Measurements from ENCODE around the gene PCYT2. TPM values are rescaled to one million over a fixed set of nuclear protein-coding genes. Genes with fewer than 3 reads are reported as not detected.

The PCYT2 gene
- total and polyA plus RNA-seq, 4 donors = 14.6 to 33.2 (median 25.4) TPM

DNA sequence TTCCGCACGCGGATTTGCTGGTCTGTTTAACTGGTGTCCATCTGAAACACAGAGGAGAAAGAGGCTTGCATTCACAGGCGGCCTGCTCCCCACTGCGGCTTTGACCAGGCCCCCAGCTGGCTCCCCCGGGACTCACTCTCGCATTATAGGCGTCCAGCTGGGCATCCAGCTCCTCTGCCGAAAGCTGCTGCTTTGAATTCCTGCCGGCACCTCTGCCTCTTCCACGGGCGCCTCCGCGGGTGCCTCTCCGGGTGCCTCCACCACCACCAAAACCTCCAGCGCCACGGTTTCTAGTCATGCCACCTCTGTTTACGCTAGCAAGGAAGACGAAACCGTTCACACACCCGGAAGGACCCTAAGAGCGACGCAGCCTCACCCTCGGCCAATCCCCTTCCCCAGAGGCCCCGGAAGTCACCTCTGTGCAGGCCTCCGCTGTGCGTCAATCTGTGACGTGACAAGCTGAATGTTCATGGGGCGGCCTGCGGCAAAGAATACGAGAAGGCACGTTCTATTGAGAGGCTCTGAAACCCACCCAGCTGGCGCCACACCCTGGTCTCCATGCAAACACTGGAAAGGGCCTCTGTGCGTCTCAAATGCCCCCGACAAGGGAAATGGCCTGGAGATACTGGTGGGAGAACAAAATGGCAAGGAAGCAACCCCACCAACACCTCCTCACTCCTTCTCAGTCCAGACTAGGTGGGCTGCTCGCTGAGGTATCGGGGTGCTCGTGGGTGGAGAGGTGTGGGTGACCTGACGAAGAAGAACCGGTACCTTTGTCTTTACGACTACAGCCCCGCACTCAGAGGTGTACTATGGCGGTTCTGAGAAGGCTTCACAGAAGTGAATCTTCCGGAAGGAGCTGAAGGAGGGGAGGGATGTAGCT is 22.9 kb downstream of the PCYT2 start:
- ATAC-seq (ENCODE audit: low FRiP score) = no peak
- 90 to 92% methylated on average over 44 of the region's 44 CpGs for WGBS, 2 donors
- no peak for DNase-seq
- Histone ChIP-seq H3K4me1 (ENCODE audit: control insufficient read depth in 1 of 2, insufficient read depth in 2 of 2, low read length in 2 of 2) (no peaks in the 10 kb centered on the region), H3K9me3 (ENCODE audit: control insufficient read depth, low read length) (no peaks in the 10 kb centered on the region), H3K36me3 (ENCODE audit: control insufficient read depth in 1 of 2, insufficient read depth in 2 of 2, low read length in 1 of 2) (peaks cover 0 to 7% of the 10 kb centered on the region in 2 donors), H3K4me3 (ENCODE audit: low read length in 2 of 2) (no peak overlapping the region), H3K27ac (ENCODE audit: low read depth in 1 of 2, low read length in 2 of 2) (no peak overlapping the region), H3K27me3 (ENCODE audit: control insufficient read depth in 1 of 2, insufficient read depth in 2 of 2, low read length in 1 of 2) (no peaks in the 10 kb centered on the region)
- intact Hi-C loops (cut with DNase I) = no loop called here

DNA sequence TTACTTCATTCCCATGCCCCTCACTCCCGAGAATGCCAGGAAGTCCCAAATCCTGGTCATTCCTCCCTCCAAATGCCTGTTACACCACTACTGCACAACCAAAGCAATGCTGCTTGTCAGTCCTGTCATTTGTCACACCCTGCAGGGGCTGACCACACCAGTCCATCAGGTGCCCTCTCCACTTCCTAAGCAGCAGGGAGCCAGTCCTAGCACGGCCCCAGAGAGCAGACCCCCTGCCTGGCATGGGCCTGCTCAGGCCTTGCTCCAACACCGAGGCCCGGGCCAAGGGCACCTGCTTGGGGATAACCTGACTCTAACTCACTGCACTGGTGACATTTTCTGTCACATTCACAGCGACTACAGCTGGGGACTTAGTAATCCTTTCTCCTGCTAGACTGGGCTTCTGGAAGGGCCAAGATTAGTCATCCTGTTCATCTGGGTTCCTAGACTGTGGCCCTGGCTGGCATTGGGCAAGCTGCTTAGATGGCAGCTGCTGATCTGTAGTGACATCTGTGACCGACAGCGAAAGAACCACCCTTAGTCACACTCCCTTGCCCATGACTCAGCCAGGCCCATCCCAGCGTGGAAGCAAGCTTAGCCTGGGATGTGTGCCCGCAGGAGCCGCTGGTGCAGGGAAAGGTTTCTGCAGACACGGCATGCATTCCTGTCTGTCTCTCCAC is 25.2 kb downstream of the PCYT2 start:
- H3K36me3 ChIP-seq (ENCODE audit: control insufficient read depth in 1 of 2, insufficient read depth in 2 of 2, low read length in 1 of 2) = peaks cover 0 to 7% of the 10 kb centered on the region in 2 donors

GRCh38 chr17:81885454-81885853 is 25.7 kb downstream of the PCYT2 start:
- 82 to 83% methylated on average over 10 of the region's 10 CpGs for WGBS, 2 donors
- Histone ChIP-seq H3K4me3 (ENCODE audit: low read length in 2 of 2) (no peak overlapping the region), H3K27ac (ENCODE audit: low read depth in 1 of 2, low read length in 2 of 2) (no peak overlapping the region), H3K4me1 (ENCODE audit: control insufficient read depth in 1 of 2, insufficient read depth in 2 of 2, low read length in 2 of 2) (no peaks in the 10 kb centered on the region), H3K36me3 (ENCODE audit: control insufficient read depth in 1 of 2, insufficient read depth in 2 of 2, low read length in 1 of 2) (peaks cover 0 to 7% of the 10 kb centered on the region in 2 donors), H3K9me3 (ENCODE audit: control insufficient read depth, low read length) (no peaks in the 10 kb centered on the region), H3K27me3 (ENCODE audit: control insufficient read depth in 1 of 2, insufficient read depth in 2 of 2, low read length in 1 of 2) (no peaks in the 10 kb centered on the region)
- intact Hi-C loops (cut with DNase I) = no loop called here
- DNase-seq = no peak
- ATAC-seq (ENCODE audit: low FRiP score) = no peak

More for the DNA sequence above, 25.2 kb downstream of the PCYT2 start:
- Histone ChIP-seq H3K4me1 (ENCODE audit: control insufficient read depth in 1 of 2, insufficient read depth in 2 of 2, low read length in 2 of 2) (no peaks in the 10 kb centered on the region), H3K9me3 (ENCODE audit: control insufficient read depth, low read length) (no peaks in the 10 kb centered on the region), H3K27me3 (ENCODE audit: control insufficient read depth in 1 of 2, insufficient read depth in 2 of 2, low read length in 1 of 2) (no peaks in the 10 kb centered on the region), H3K4me3 (ENCODE audit: low read length in 2 of 2) (no peak overlapping the region), H3K27ac (ENCODE audit: low read depth in 1 of 2, low read length in 2 of 2) (no peak overlapping the region)
- ATAC-seq (ENCODE audit: low FRiP score) (no peak), DNase-seq (peak in 1 of 2 donors; percentile 48)
- 76 to 84% methylated on average over 11 of the region's 11 CpGs for WGBS, 2 donors
- intact Hi-C loops (cut with DNase I) = no loop called here

GRCh38 chr17:81884968-81885367 is 26.2 kb downstream of the PCYT2 start:
- intact Hi-C loops (cut with DNase I) = no loop called here
- DNase-seq = peak in 1 of 2 donors; percentile 68
- Histone ChIP-seq H3K4me1 (ENCODE audit: control insufficient read depth in 1 of 2, insufficient read depth in 2 of 2, low read length in 2 of 2) (no peaks in the 10 kb centered on the region), H3K36me3 (ENCODE audit: control insufficient read depth in 1 of 2, insufficient read depth in 2 of 2, low read length in 1 of 2) (peaks cover 0 to 7% of the 10 kb centered on the region in 2 donors), H3K27me3 (ENCODE audit: control insufficient read depth in 1 of 2, insufficient read depth in 2 of 2, low read length in 1 of 2) (no peaks in the 10 kb centered on the region), H3K9me3 (ENCODE audit: control insufficient read depth, low read length) (no peaks in the 10 kb centered on the region), H3K4me3 (ENCODE audit: low read length in 2 of 2) (no peak overlapping the region), H3K27ac (ENCODE audit: low read depth in 1 of 2, low read length in 2 of 2) (peak overlapping the region in 1 of 2 donors; percentile 26)
- WGBS, 2 donors = 83% methylated on average over 5 of the region's 5 CpGs
- no peak for ATAC-seq (ENCODE audit: low FRiP score)

GRCh38 chr17:81884520-81884919 is 26.7 kb downstream of the PCYT2 start:
- Histone ChIP-seq H3K4me1 (ENCODE audit: control insufficient read depth in 1 of 2, insufficient read depth in 2 of 2, low read length in 2 of 2) (no peaks in the 10 kb centered on the region), H3K27me3 (ENCODE audit: control insufficient read depth in 1 of 2, insufficient read depth in 2 of 2, low read length in 1 of 2) (no peaks in the 10 kb centered on the region), H3K36me3 (ENCODE audit: control insufficient read depth in 1 of 2, insufficient read depth in 2 of 2, low read length in 1 of 2) (peaks cover 0 to 7% of the 10 kb centered on the region in 2 donors), H3K4me3 (ENCODE audit: low read length in 2 of 2) (no peak overlapping the region), H3K9me3 (ENCODE audit: control insufficient read depth, low read length) (no peaks in the 10 kb centered on the region), H3K27ac (ENCODE audit: low read depth in 1 of 2, low read length in 2 of 2) (no peak overlapping the region)
- DNase-seq (peak in 1 of 2 donors; percentile 77), ATAC-seq (ENCODE audit: low FRiP score) (peak; percentile 47)
- 7 to 10% methylated on average over 11 of the region's 11 CpGs for WGBS, 2 donors
- intact Hi-C loops (cut with DNase I) = no loop called here

- H3K4me3 ChIP-seq (ENCODE audit: low read length in 2 of 2) = no peak overlapping the region
- H3K27ac ChIP-seq (ENCODE audit: low read depth in 1 of 2, low read length in 2 of 2) = no peak overlapping the region
- intact Hi-C loops (cut with DNase I) = no loop called here
- H3K36me3 ChIP-seq (ENCODE audit: control insufficient read depth in 1 of 2, insufficient read depth in 2 of 2, low read length in 1 of 2) = peaks cover 0 to 2% of the 10 kb centered on the region in 2 donors
- no peaks in the 10 kb centered on the region for H3K4me1 ChIP-seq (ENCODE audit: control insufficient read depth in 1 of 2, insufficient read depth in 2 of 2, low read length in 2 of 2)
- DNase-seq (no peak), ATAC-seq (ENCODE audit: low FRiP score) (no peak)
- H3K9me3 ChIP-seq (ENCODE audit: control insufficient read depth, low read length) = no peaks in the 10 kb centered on the region
- no peaks in the 10 kb centered on the region for H3K27me3 ChIP-seq (ENCODE audit: control insufficient read depth in 1 of 2, insufficient read depth in 2 of 2, low read length in 1 of 2)
- WGBS, 2 donors = 90% methylated on average over 5 of the region's 5 CpGs
Measured at GRCh38 chr17:81879121-81879520, 32.1 kb downstream of the PCYT2 start.

DNA sequence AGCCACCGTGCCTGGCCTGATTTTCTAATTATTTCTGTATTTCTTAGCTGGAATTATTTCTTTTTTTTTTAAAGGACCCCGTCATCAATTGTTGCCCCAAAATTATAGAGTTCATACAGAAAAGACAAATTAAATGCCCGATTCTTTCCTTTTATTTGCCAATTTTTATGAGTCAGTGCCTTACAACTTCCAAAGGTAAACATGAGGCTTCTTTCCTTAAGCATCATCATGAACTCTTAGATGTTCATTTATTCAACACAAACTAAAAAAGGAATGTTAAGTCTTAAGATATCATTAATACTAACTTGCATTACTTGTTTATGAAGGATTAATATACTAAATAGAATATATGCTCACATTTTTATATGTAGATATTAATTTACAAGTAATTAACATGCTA is 32.9 kb downstream of the PCYT2 start:
- intact Hi-C loops (cut with DNase I) = no loop called here
- Histone ChIP-seq H3K36me3 (ENCODE audit: control insufficient read depth in 1 of 2, insufficient read depth in 2 of 2, low read length in 1 of 2) (peaks cover 0 to 2% of the 10 kb centered on the region in 2 donors), H3K9me3 (ENCODE audit: control insufficient read depth, low read length) (no peaks in the 10 kb centered on the region), H3K27ac (ENCODE audit: low read depth in 1 of 2, low read length in 2 of 2) (no peak overlapping the region), H3K4me1 (ENCODE audit: control insufficient read depth in 1 of 2, insufficient read depth in 2 of 2, low read length in 2 of 2) (no peaks in the 10 kb centered on the region), H3K27me3 (ENCODE audit: control insufficient read depth in 1 of 2, insufficient read depth in 2 of 2, low read length in 1 of 2) (no peaks in the 10 kb centered on the region), H3K4me3 (ENCODE audit: low read length in 2 of 2) (no peak overlapping the region)
- ATAC-seq (ENCODE audit: low FRiP score) = no peak
- 87 to 88% methylated on average over 3 of the region's 3 CpGs for WGBS, 2 donors
- DNase-seq = no peak

DNA sequence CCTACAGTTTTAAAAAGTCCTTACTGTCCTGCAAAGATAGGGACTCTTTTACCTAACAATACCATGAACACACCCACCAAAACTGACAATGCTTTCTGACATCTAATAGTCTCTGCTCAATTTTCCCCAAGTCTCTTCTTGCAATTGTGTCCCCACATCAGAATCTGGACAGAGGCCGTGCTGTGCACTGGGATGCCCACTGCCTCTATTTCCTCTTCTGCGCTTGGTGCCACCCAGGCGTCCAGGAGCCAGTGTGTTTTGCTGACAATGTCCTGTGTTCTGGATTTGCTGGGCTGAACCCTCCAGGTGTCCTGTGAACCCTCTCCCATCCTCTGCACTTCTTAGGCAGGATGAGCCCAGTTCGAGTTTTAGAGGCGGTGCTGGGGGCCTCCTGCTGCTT is 33.6 kb downstream of the PCYT2 start:
- H3K36me3 ChIP-seq (ENCODE audit: control insufficient read depth in 1 of 2, insufficient read depth in 2 of 2, low read length in 1 of 2) = peaks cover 0 to 2% of the 10 kb centered on the region in 2 donors
- no peak for ATAC-seq (ENCODE audit: low FRiP score)
- H3K27me3 ChIP-seq (ENCODE audit: control insufficient read depth in 1 of 2, insufficient read depth in 2 of 2, low read length in 1 of 2) = no peaks in the 10 kb centered on the region
- intact Hi-C loops (cut with DNase I) = no loop called here
- H3K4me3 ChIP-seq (ENCODE audit: low read length in 2 of 2) = no peak overlapping the region
- DNase-seq = no peak
- no peaks in the 10 kb centered on the region for H3K9me3 ChIP-seq (ENCODE audit: control insufficient read depth, low read length)
- no peaks in the 10 kb centered on the region for H3K4me1 ChIP-seq (ENCODE audit: control insufficient read depth in 1 of 2, insufficient read depth in 2 of 2, low read length in 2 of 2)
- no peak overlapping the region for H3K27ac ChIP-seq (ENCODE audit: low read depth in 1 of 2, low read length in 2 of 2)
- 95 to 98% methylated on average over 5 of the region's 5 CpGs for WGBS, 2 donors
